HepG2 (cell line): ENCODE measurements around the gene AUTS2. TPM values are rescaled to one million over a fixed set of nuclear protein-coding genes. Genes with fewer than 3 reads are reported as not detected.

Experiments used
- ETV6 ChIP-seq: sonication (generic); formaldehyde crosslinking; conservative IDR thresholded peaks from 2 replicates; pipeline ENCODE4 v1.4.0; 2020; ENCODE audit warnings: missing genetic modification reagents
- HOXA3 ChIP-seq: sonication (generic); formaldehyde crosslinking; IDR thresholded peaks from 2 replicates; pipeline ENCODE4 v1.5.0; 2020; ENCODE audit warnings: missing genetic modification reagents
- KAT8 ChIP-seq: IDR thresholded peaks from 2 replicates; pipeline ENCODE4 v1.6.1; 2016; ENCODE audit warnings: missing genetic modification reagents, missing compliant biosample characterization
- KLF15 ChIP-seq: sonication (generic); formaldehyde crosslinking; IDR thresholded peaks from 2 replicates; pipeline ENCODE4 v1.8.1; 2023; ENCODE audit warnings: borderline replicate concordance, mild to moderate bottlenecking, inconsistent platforms, missing genetic modification reagents, mixed read lengths
- KLF16 ChIP-seq, 2 experiments: sonication (generic) in 1 of 2; formaldehyde crosslinking in 1 of 2; IDR thresholded peaks; 2 replicates each; pipeline versions ENCODE4 v1.6.1 to v1.8.0; 2016 to 2023; ENCODE audit warnings: missing genetic modification reagents in 2 of 2, missing compliant biosample characterization in 1 of 2
- NFAT5 ChIP-seq: sonication (generic); formaldehyde crosslinking; IDR thresholded peaks from 2 replicates; pipeline ENCODE4 v1.4.0; 2020; ENCODE audit warnings: missing genetic modification reagents
- RXRA ChIP-seq: sonication (generic); formaldehyde crosslinking; IDR thresholded peaks from 2 replicates; pipeline ENCODE4 v1.5.1; 2020; ENCODE audit warnings: missing genetic modification reagents
- SOX6 ChIP-seq, 2 experiments: fragments of 450-650 bp in 1 of 2; sonication (generic) in 1 of 2; formaldehyde crosslinking in 1 of 2; IDR thresholded peaks; 2 replicates each; pipeline versions ENCODE4 v1.4.0 to v1.6.1; 2017 to 2020; ENCODE audit warnings: antibody characterized with exemption in 1 of 2, mild to moderate bottlenecking in 1 of 2, missing genetic modification reagents in 1 of 2
- ZNF121 ChIP-seq: sonication (generic); formaldehyde crosslinking; IDR thresholded peaks from 2 replicates; pipeline ENCODE4 v1.5.0; 2020; ENCODE audit warnings: mild to moderate bottlenecking, missing genetic modification reagents
- polyA plus RNA-seq, 8 experiments: library from polyadenylated mRNA; depleted of rRNA in 3 of 8; stranded (reverse) in 7 of 8; unstranded in 1 of 8; fragments of >200 nt; fragmentation: Illumina TruSeq in 4 of 8; extraction: Trizol in 4 of 8; gene quantifications; 2 replicates each; pipeline versions ENCODE4 v1.2.1 to v1.2.3, GENCODE V29; 2011 to 2016; ENCODE audit warnings: low read depth in 4 of 8, missing spikeins in 1 of 8, mixed read lengths in 1 of 8; ENCODE audit not compliant: insufficient read depth in 1 of 8
- total RNA-seq, 5 experiments: library from RNA; depleted of rRNA; stranded (reverse); fragments of >200 nt; fragmentation: Illumina TruSeq; extraction: Trizol; gene quantifications; 2 replicates each; pipeline ENCODE4 v1.2.3, GENCODE V29; 2016; ENCODE audit warnings: low read depth in 1 of 5
- TF ChIP-seq, protein P1 (sequence below): sonication (generic); formaldehyde crosslinking; IDR thresholded peaks from 2 replicates; pipeline ENCODE4 v1.4.0; 2020; ENCODE audit warnings: mild to moderate bottlenecking, missing genetic modification reagents

The AUTS2 gene
- total and polyA plus RNA-seq, 2 of the 13 experiments (the other 11 are each of a cell fraction or from before 2014, with no cell fraction given), result 0.38 TPM; not detected in 1

DNA sequence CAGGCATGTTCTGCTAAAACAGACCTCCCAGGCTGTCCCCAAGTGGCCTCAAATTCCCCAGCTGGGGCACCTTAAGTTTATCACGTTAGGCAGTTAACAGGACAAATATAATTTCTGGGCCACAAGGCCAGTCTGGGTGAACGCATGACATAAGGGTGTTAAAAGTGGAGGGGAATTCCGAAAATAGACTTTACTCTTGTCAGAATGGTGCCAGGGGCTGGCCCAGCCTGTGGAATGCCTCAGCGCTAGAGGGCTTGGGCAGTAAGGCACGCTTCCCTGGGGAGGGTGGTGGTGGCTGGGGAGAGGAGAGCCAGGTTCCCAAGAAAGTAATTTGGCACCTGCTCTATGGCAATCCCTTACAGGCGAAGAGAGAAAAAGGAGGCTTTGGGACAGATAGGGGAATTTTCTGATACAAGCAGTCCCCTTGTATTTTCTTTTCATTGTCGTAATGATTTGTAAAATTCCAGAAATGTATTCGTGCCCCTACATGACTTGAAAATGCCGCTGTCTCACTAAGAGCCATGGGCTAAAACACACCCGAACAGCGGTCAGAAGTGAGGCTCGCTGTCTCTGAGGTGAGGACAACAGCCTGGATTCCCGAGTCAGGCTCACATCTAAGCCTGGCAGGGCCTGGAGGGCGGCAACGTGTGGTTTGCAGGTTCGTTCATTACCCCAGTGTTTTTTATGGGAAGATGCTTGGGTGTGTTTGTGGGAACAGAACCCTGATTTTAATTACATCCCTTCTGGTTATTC is 1070.5 kb downstream of the AUTS2 start (continued):
- no peak for TF ChIP-seq NFAT5 (CRISPR knock-in tag)
- no peak for TF ChIP-seq HOXA3
- no peak for TF ChIP-seq RXRA (CRISPR knock-in tag)
- TF ChIP-seq ETV6, result no peak
- TF ChIP-seq KLF15 (CRISPR knock-in tag), result no peak
- TF ChIP-seq KLF16 (CRISPR knock-in tag; IDR thresholded peaks at IDR 0.05), result no peak
- TF ChIP-seq ZNF121, result no peak
- no peak for TF ChIP-seq SOX6 (IDR thresholded peaks at IDR 0.05)
- TF ChIP-seq SOX6 (CRISPR knock-in tag; IDR thresholded peaks at IDR 0.05), result no peak
- TF ChIP-seq, protein P1, sequence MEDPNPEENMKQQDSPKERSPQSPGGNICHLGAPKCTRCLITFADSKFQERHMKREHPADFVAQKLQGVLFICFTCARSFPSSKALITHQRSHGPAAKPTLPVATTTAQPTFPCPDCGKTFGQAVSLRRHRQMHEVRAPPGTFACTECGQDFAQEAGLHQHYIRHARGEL (CRISPR knock-in tag), result no peak
- TF ChIP-seq KAT8, result no peak
